ENCODE results near the gene SCGB1C1. TPM values are rescaled to one million over a fixed set of nuclear protein-coding genes. Genes with fewer than 3 reads are reported as not detected.

The SCGB1C1 gene
- total and polyA plus RNA-seq, 4 donors = not detected

DNA sequence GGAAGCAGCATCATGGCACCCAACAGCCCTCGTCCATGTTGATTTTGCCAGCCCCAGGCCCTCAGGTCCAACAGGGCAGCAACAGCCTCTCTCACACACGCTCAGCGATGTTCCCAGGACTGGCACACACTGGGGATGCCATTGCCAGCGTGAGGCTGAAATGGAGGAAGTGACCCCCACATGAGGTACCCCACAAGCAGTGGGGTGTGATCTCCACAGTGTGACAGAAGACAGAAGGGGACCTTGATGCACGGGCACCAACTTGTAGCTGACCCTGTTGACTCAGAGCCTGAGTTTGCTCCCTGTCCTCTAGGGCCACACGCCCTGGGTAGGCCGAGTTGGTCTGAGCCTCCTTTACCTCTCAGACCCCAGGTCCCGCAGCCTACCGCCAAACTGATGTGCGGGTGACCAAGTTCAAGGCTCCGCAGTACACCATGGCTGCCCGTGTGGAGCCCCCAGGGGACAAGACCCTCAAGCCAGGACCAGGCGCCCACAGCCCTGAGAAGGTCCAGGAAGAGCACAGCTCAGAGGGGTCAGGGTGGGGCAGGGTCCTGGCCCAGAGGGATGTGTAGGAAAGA, 6.2 kb downstream of the SCGB1C1 start:
- TF ChIP-seq CTCF (IDR thresholded peaks at IDR 0.05; ENCODE audit: control extremely low read depth, extremely low read depth) = no peak
- Histone ChIP-seq H3K9ac (ENCODE audit: insufficient read depth in 1 of 2, low read length in 2 of 2) (no peak overlapping the region), H3K36me3 (ENCODE audit: control insufficient read depth in 4 of 4, insufficient read depth in 4 of 4, low read length in 4 of 4) (peaks cover 0 to 11% (median 7%) of the 10 kb centered on the region in 4 donors), H3K27ac (ENCODE audit: low read depth in 1 of 2, low read length in 1 of 2) (no peak overlapping the region), H3K4me3 (no peak overlapping the region), H3K27me3 (ENCODE audit: control insufficient read depth in 3 of 3, insufficient read depth in 3 of 3, low read length in 2 of 3) (no peaks in the 10 kb centered on the region), H3K4me1 (ENCODE audit: control insufficient read depth in 5 of 5, insufficient read depth in 5 of 5, low read length in 5 of 5) (peaks cover 0 to 4% (median 0%) of the 10 kb centered on the region in 5 donors), H3K9me3 (ENCODE audit: control insufficient read depth in 4 of 4, insufficient read depth in 3 of 4, low read length in 3 of 4) (no peaks in the 10 kb centered on the region)
- ATAC-seq (ENCODE audit: insufficient read depth, low FRiP score) (no peak), DNase-seq (no peak)
- 90 to 91% methylated on average over 13 of the region's 13 CpGs for WGBS, 2 donors

GRCh38 chr11:199782-200181, 6.9 kb downstream of the SCGB1C1 start:
- no peak for ATAC-seq (ENCODE audit: insufficient read depth, low FRiP score)
- DNase-seq = no peak
- H3K27me3 ChIP-seq (ENCODE audit: control insufficient read depth in 3 of 3, insufficient read depth in 3 of 3, low read length in 2 of 3) = no peaks in the 10 kb centered on the region
- H3K27ac ChIP-seq (ENCODE audit: low read depth in 1 of 2, low read length in 1 of 2) = no peak overlapping the region
- no peak for TF ChIP-seq CTCF (IDR thresholded peaks at IDR 0.05; ENCODE audit: control extremely low read depth, extremely low read depth)
- H3K4me3 ChIP-seq = no peak overlapping the region
- 86 to 90% methylated on average over 8 of the region's 8 CpGs for WGBS, 2 donors
- H3K9me3 ChIP-seq (ENCODE audit: control insufficient read depth in 4 of 4, insufficient read depth in 3 of 4, low read length in 3 of 4) = no peaks in the 10 kb centered on the region
- peaks cover 0 to 18% (median 12%) of the 10 kb centered on the region in 4 donors for H3K36me3 ChIP-seq (ENCODE audit: control insufficient read depth in 4 of 4, insufficient read depth in 4 of 4, low read length in 4 of 4)
- H3K9ac ChIP-seq (ENCODE audit: insufficient read depth in 1 of 2, low read length in 2 of 2) = no peak overlapping the region
- H3K4me1 ChIP-seq (ENCODE audit: control insufficient read depth in 5 of 5, insufficient read depth in 5 of 5, low read length in 5 of 5) = peaks cover 0 to 4% (median 0%) of the 10 kb centered on the region in 5 donors

- H3K4me1 ChIP-seq (ENCODE audit: control insufficient read depth in 5 of 5, insufficient read depth in 5 of 5, low read length in 5 of 5) = peaks cover 0 to 4% (median 0%) of the 10 kb centered on the region in 5 donors
- DNase-seq (no peak), ATAC-seq (ENCODE audit: insufficient read depth, low FRiP score) (no peak)
- no peak for TF ChIP-seq CTCF (IDR thresholded peaks at IDR 0.05; ENCODE audit: control extremely low read depth, extremely low read depth)
- H3K9me3 ChIP-seq (ENCODE audit: control insufficient read depth in 4 of 4, insufficient read depth in 3 of 4, low read length in 3 of 4) = no peaks in the 10 kb centered on the region
- H3K27ac ChIP-seq (ENCODE audit: low read depth in 1 of 2, low read length in 1 of 2) = no peak overlapping the region
- H3K36me3 ChIP-seq (ENCODE audit: control insufficient read depth in 4 of 4, insufficient read depth in 4 of 4, low read length in 4 of 4) = peaks cover 0 to 24% (median 15%) of the 10 kb centered on the region in 4 donors
- no peak overlapping the region for H3K9ac ChIP-seq (ENCODE audit: insufficient read depth in 1 of 2, low read length in 2 of 2)
- H3K27me3 ChIP-seq (ENCODE audit: control insufficient read depth in 3 of 3, insufficient read depth in 3 of 3, low read length in 2 of 3) = no peaks in the 10 kb centered on the region
- 94 to 95% methylated on average over 13 of the region's 13 CpGs for WGBS, 2 donors
- no peak overlapping the region for H3K4me3 ChIP-seq
Observed at GRCh38 chr11:200224-201003, 7.5 kb downstream of the SCGB1C1 start.
